BLaER1 treated with 17β-estradiol and CSF1 and Interleukin-3, amounts not matched to agents 10 nM and 100 nM (cell line): ENCODE data around the gene OSM.

Experiments
- H3K27ac ChIP-seq, 11 experiments: shearing (Covaris generic); formaldehyde crosslinking; 2 replicates each; pipeline ENCODE4 v1.8.1; 2022
- H3K27me3 ChIP-seq, 11 experiments: shearing (Covaris generic); formaldehyde crosslinking; 2 replicates each; pipeline ENCODE4 v1.8.1; 2022
- H3K36me3 ChIP-seq, 11 experiments: shearing (Covaris generic); formaldehyde crosslinking; 2 replicates each; pipeline ENCODE4 v1.8.1; 2022
- H3K4me1 ChIP-seq, 10 experiments: shearing (Covaris generic); formaldehyde crosslinking; 2 replicates each; pipeline ENCODE4 v1.8.1; 2022
- H3K4me2 ChIP-seq, 11 experiments: shearing (Covaris generic); formaldehyde crosslinking; 2 replicates each; pipeline ENCODE4 v1.8.1; 2022
- H3K4me3 ChIP-seq, 10 experiments: shearing (Covaris generic); formaldehyde crosslinking; 2 replicates each; pipeline ENCODE4 v1.8.1; 2022
- H3K9ac ChIP-seq, 11 experiments: shearing (Covaris generic); formaldehyde crosslinking; 2 replicates each; pipeline ENCODE4 v1.8.1; 2022
- H3K9me3 ChIP-seq, 11 experiments: shearing (Covaris generic); formaldehyde crosslinking; replicated peaks in 1 of 11; 2 replicates each; pipeline ENCODE4 v1.8.1; 2022
- H4K20me1 ChIP-seq, 11 experiments: shearing (Covaris generic); formaldehyde crosslinking; 2 replicates each; pipeline ENCODE4 v1.8.1; 2022
- Cebpa-rat ChIP-seq, 11 experiments: shearing (Covaris generic); IDR thresholded peaks; 2 replicates each; pipeline ENCODE4 v1.8.1; 2022

The OSM gene

DNA sequence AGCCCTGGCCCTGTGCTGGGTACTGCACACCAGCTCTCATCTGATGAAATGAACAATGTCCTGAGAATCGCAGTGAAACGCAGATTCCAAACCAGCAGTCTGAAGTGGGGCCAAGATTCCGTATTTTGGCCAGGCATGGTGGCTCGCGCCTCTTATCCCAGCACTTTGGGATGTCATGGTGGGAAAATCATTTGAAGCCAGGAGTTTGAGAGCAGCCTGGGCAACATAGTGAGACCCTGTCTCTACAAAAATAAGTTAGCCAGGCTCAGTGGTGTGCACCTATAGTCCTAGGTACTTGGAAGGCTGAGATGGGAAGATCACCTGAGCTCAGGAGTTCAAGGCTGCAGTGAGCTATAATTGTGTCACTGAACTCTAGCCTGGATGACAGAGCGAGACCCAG is 33.1 kb downstream of the OSM start:
- H3K4me3 ChIP-seq, result no peak overlapping the region
- no peak for TF ChIP-seq Cebpa-rat (IDR thresholded peaks at IDR 0.05)
- H3K4me1 ChIP-seq, result peaks cover 10 to 56% (median 47%) of the 10 kb centered on the region in 10 experiments; a peak in 18 of 20 replicates
- H3K4me2 ChIP-seq, result no peak overlapping the region
- no peak overlapping the region for H3K27ac ChIP-seq
- H3K27me3 ChIP-seq, result peaks cover 0 to 7% (median 0%) of the 10 kb centered on the region in 11 experiments; a peak in 2 of 22 replicates
- peaks cover 0 to 9% (median 0%) of the 10 kb centered on the region in 11 experiments; a peak in 1 of 22 replicates for H4K20me1 ChIP-seq
- H3K36me3 ChIP-seq, result no peaks in the 10 kb centered on the region
- no peak overlapping the region for H3K9ac ChIP-seq
- H3K9me3 ChIP-seq, result peaks cover 0 to 13% (median 0%) of the 10 kb centered on the region in 11 experiments; a peak in 8 of 22 replicates

DNA sequence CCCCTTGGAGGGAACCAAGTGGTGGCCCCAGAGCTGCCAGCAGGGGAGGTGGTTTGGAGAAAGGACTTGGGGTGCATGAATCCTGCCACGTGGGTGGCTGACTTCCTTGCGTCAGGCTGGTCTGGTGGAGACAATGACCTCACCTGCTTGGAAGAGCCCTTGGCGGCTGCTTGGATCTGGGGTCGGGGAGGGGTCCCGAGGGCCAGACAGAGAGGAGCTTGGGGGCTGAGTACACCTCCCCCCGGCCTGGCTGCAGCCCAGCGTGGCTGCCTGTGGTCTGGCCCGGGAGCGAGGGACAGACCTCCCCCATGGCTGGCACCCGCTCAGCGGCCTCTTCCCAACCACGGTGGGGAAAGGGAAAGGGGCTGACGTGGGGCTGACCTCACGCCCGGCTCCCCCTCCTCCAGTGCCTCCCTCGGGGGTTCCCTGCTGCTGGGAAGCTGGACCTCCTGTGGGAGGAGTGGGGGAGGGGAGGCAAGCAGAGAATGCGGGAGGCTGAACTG is 33.9 kb downstream of the OSM start:
- Histone ChIP-seq H3K9ac (no peak overlapping the region), H3K27me3 (peaks cover 0 to 7% (median 0%) of the 10 kb centered on the region in 11 experiments; a peak in 2 of 22 replicates), H3K9me3 (peaks cover 0 to 13% (median 0%) of the 10 kb centered on the region in 11 experiments; a peak in 8 of 22 replicates), H3K4me1 (peaks cover 10 to 48% (median 39%) of the 10 kb centered on the region in 10 experiments; a peak in 18 of 20 replicates), H3K36me3 (no peaks in the 10 kb centered on the region), H3K4me3 (no peak overlapping the region), H3K27ac (no peak overlapping the region), H3K4me2 (peak overlapping the region in 8 of 11 experiments; percentile 15 to 54 (median 46); a peak in 15 of 22 replicates), H4K20me1 (peaks cover 0 to 9% (median 0%) of the 10 kb centered on the region in 11 experiments; a peak in 1 of 22 replicates)
- no peak for TF ChIP-seq Cebpa-rat (IDR thresholded peaks at IDR 0.05)

DNA sequence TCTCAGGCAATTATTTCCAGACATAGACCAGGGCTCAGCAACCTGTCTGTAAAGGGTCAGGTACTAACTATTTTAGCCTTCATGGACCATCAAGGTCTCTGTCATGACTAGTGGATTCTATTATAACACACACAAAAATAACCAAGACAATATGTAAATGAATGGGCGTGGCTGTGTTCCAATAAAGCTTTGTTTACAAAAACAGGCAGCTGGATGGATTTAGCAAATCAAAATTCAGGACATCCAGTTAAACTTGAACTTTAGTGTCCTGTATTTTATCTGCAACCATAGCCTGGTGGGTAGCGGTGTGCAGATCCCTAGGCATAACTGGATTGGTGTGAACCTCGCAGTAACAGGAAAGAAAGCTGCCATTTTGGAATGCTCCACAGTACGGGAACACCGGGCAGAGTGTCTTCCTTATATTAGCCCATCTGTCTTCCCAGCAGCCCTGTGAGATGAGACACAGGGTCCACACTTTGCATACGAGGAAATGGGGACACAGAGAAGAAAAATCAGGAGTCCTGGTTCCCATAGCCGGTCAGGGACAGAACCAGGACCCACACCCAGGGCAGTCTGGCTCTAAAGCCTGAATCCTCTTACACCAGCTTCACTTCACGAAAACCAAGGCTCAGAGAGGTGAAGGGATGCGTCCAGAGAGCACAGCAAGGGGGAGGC is 35.7 kb downstream of the OSM start:
- H3K9me3 ChIP-seq, result peaks cover 0 to under 1% (median 0%) of the 10 kb centered on the region in 11 experiments; a peak in 1 of 22 replicates
- H4K20me1 ChIP-seq, result peaks cover 0 to 9% (median 0%) of the 10 kb centered on the region in 11 experiments; a peak in 1 of 22 replicates
- no peak overlapping the region for H3K4me2 ChIP-seq
- no peaks in the 10 kb centered on the region for H3K36me3 ChIP-seq
- no peak for TF ChIP-seq Cebpa-rat (IDR thresholded peaks at IDR 0.05)
- no peak overlapping the region for H3K4me3 ChIP-seq
- peaks cover 0 to 7% (median 0%) of the 10 kb centered on the region in 11 experiments; a peak in 2 of 22 replicates for H3K27me3 ChIP-seq
- H3K9ac ChIP-seq, result no peak overlapping the region
- peaks cover 6 to 32% (median 23%) of the 10 kb centered on the region in 10 experiments; a peak in 18 of 20 replicates for H3K4me1 ChIP-seq
- H3K27ac ChIP-seq, result no peak overlapping the region

DNA sequence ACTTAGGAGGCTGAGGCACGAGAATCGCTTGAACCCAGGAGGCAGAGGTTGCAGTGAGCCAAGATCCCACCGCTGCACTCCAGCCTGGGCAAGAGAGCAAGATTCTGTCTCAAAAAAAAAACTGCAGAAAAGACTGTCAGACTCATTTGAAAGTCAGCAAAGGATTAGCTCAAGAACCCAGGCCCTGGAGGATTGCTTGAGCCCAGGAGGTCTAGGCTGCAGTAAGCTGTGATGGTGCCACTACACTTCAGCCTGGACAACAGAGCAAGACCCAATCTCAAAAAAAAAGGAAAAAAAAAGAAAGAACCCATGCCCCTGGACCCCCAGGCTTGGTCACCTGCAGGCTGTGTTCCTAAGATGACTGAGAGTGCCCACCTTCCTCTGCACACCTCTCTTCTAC is 36.3 kb downstream of the OSM start:
- no peak overlapping the region for H3K9ac ChIP-seq
- peaks cover 0 to 7% (median 0%) of the 10 kb centered on the region in 11 experiments; a peak in 2 of 22 replicates for H3K27me3 ChIP-seq

DNA sequence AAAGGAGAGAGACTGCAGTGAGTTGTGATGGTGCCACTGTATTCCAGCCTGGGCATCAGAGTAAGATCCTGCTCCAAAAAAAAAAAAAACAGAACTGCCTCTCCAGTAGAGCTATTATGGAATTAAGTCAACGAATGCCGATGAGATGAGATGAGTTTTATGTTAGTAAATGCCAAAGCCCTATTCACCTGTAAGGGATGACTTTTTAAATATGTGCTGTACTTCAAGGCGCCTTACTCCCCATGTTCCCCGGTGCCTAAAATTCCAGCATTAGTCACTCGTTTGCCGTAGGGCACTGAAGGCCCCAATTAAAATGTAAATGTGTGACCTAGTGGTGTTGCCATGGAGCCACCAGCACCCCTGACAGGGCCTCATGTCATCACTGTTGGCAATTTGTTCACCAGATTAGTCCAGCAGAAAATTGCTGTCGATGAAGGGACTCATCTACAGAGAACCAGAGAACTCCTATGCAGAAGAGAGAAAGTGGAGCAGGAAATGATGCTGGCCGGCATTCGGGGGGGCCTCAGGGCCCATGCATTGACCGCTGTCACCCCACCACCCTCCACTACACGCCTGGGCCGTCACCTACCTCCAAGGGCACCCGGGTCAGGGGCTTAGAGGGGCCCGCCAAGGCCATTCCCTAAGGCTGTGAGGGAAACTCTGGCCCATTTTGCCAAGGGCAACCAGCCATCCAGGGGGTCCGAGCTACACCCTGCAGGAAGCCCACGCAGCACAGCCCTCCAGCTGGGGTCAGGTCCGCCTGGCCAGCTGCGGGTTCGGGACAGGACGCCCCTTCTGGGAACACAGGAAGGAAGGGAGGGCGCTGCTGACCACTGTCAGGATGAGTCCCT is 37.9 kb downstream of the OSM start:
- peaks cover 14 to 39% (median 28%) of the 10 kb centered on the region in 10 experiments for H3K4me1 ChIP-seq
- H3K9ac ChIP-seq, result no peak overlapping the region
- H3K27me3 ChIP-seq, result no peaks in the 10 kb centered on the region; a peak in 1 of 22 replicates
- H3K4me3 ChIP-seq, result no peak overlapping the region
- TF ChIP-seq Cebpa-rat (IDR thresholded peaks at IDR 0.05), result no peak
- H3K4me2 ChIP-seq, result peak overlapping the region in 5 of 11 experiments; percentile 3 to 35 (median 7); a peak in 3 of 22 replicates
- 0 out of 22 replicates have a peak, but pooled peaks cover 0 to 9% (median 0%) of the 10 kb centered on the region in 11 experiments for H4K20me1 ChIP-seq
- no peak overlapping the region for H3K27ac ChIP-seq
- no peaks in the 10 kb centered on the region for H3K36me3 ChIP-seq
- no peaks in the 10 kb centered on the region for H3K9me3 ChIP-seq

More for the DNA sequence above, 36.3 kb downstream of the OSM start:
- no peaks in the 10 kb centered on the region for H3K9me3 ChIP-seq
- H4K20me1 ChIP-seq, result peaks cover 0 to 9% (median 0%) of the 10 kb centered on the region in 11 experiments; a peak in 1 of 22 replicates
- no peaks in the 10 kb centered on the region for H3K36me3 ChIP-seq
- H3K4me3 ChIP-seq, result no peak overlapping the region
- no peak for TF ChIP-seq Cebpa-rat (IDR thresholded peaks at IDR 0.05)
- H3K4me2 ChIP-seq, result no peak overlapping the region
- H3K27ac ChIP-seq, result no peak overlapping the region
- peaks cover 0 to 32% (median 19%) of the 10 kb centered on the region in 10 experiments; a peak in 17 of 20 replicates for H3K4me1 ChIP-seq

DNA sequence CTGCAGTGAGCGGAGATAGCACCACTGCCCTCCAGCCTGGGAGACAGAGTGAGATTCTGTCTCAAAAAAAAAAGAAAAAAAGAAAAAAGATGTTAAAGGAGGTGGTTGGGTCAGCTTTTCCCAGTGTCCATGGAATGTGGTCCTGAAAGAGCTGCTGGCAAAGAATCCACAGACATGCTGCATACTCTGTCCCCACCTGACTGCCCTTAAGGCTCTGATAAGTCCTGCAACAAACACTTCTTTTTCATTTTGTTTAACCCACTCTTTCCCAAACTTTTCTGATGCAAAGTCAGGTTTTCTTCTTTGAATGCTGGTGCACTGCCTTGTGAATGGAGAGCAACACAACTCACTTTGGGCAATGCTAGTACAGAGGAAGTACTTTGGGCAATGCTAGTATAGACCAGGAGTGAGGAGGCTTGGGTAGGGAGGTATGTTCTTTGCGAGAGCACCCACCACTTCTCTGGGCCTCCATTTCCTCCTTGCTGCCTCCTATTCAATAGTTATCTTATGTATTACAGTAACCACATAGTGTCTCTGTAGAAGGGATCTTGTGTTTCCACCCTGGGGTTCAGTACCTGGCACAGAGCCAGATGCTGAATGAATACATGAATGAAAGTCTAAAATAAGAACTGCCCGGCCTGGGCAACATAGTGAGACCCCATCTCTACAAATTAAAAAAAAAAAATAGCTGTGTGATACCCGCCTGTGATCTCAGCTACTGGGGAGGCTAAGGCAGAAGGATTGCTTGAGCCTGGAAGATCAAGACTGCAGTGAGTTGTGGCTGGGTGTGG is 39.0 kb downstream of the OSM start:
- H3K27ac ChIP-seq, result no peak overlapping the region
- no peak overlapping the region for H3K4me2 ChIP-seq

DNA sequence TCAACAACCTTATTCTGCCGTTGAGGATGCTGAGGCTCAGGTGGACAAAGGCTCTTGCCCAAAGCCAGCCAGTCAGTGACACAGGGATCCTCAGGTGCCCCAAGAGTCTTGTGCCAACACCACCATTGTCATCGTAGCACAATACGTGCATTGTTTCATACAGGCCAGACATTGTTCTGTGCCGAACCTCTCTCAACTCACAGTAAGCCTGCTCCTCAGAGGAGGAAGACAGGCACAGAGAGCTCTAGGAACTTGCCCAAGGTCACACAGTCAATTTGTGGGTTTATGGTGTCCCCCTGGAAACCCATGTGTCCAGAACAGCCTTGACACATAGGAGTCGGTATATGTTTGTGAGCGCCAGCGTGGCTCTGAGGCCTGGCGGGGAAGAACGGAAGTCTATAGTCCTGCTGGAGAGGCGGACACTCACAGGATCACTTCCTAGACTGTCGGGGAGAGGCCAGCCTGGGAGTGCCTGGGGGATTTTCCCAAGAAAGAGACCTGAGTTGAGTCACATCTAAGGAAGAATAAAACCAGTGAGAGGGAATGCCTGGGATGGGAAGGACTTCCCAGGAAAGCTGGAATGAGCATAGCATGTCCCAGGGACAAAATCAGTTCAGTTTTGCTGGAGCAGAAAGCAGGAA is 40.3 kb downstream of the OSM start:
- no peaks in the 10 kb centered on the region for H3K36me3 ChIP-seq
- no peak overlapping the region for H3K9ac ChIP-seq
- peaks cover 0 to 12% (median 0%) of the 10 kb centered on the region in 11 experiments; a peak in 6 of 22 replicates for H3K27me3 ChIP-seq
- no peak overlapping the region for H3K4me3 ChIP-seq
- H3K9me3 ChIP-seq, result no peaks in the 10 kb centered on the region
- no peak overlapping the region for H3K27ac ChIP-seq
- H3K4me2 ChIP-seq, result no peak overlapping the region
- H3K4me1 ChIP-seq, result peaks cover 27 to 55% (median 43%) of the 10 kb centered on the region in 10 experiments
- peaks cover 0 to 3% (median 0%) of the 10 kb centered on the region in 11 experiments; a peak in 1 of 22 replicates for H4K20me1 ChIP-seq
- TF ChIP-seq Cebpa-rat (IDR thresholded peaks at IDR 0.05), result no peak

More for the DNA sequence above, 39.0 kb downstream of the OSM start:
- TF ChIP-seq Cebpa-rat (IDR thresholded peaks at IDR 0.05), result no peak
- Histone ChIP-seq H3K4me3 (no peak overlapping the region), H3K27me3 (peaks cover 0 to 3% (median 0%) of the 10 kb centered on the region in 11 experiments; a peak in 3 of 22 replicates), H3K36me3 (no peaks in the 10 kb centered on the region), H3K4me1 (peaks cover 22 to 43% (median 32%) of the 10 kb centered on the region in 10 experiments), H4K20me1 (0 out of 22 replicates have a peak, but pooled peaks cover 0 to 3% (median 0%) of the 10 kb centered on the region in 11 experiments), H3K9me3 (no peaks in the 10 kb centered on the region), H3K9ac (no peak overlapping the region)
